Stimulated activated naive CD8-positive, alpha-beta T cell treated with anti-CD3 and anti-CD28 coated beads, Interleukin-15, Interleukin-2, amounts not matched to agents 100 ng/mL and 50 ng/mL, for 24 hours (primary cell): ENCODE data around the gene TRANK1.
"Not testable (repeated sequence)": the region's sequence is repeated elsewhere in the genome, so short reads cannot be mapped to it uniquely, and the experiment has no call there.

Source experiments
- H3K27ac Mint-ChIP-seq: one replicate; pipeline ENCODE4 v1.8.0; 2021; ENCODE audit warnings: mild to moderate bottlenecking, mixed read lengths
- H3K27me3 Mint-ChIP-seq: one replicate; pipeline ENCODE4 v1.8.0; 2021; ENCODE audit warnings: mixed read lengths
- H3K36me3 Mint-ChIP-seq: one replicate; pipeline ENCODE4 v1.8.0; 2021; ENCODE audit warnings: low read depth, mixed read lengths
- H3K4me1 Mint-ChIP-seq: one replicate; pipeline ENCODE4 v1.8.0; 2021; ENCODE audit warnings: low read depth, mixed read lengths
- H3K4me3 Mint-ChIP-seq: one replicate; pipeline ENCODE4 v1.8.0; 2021; ENCODE audit warnings: mild to moderate bottlenecking, mixed read lengths
- H3K9me3 Mint-ChIP-seq: one replicate; pipeline ENCODE4 v1.8.0; 2021; ENCODE audit warnings: mixed read lengths

TRANK1 gene

DNA sequence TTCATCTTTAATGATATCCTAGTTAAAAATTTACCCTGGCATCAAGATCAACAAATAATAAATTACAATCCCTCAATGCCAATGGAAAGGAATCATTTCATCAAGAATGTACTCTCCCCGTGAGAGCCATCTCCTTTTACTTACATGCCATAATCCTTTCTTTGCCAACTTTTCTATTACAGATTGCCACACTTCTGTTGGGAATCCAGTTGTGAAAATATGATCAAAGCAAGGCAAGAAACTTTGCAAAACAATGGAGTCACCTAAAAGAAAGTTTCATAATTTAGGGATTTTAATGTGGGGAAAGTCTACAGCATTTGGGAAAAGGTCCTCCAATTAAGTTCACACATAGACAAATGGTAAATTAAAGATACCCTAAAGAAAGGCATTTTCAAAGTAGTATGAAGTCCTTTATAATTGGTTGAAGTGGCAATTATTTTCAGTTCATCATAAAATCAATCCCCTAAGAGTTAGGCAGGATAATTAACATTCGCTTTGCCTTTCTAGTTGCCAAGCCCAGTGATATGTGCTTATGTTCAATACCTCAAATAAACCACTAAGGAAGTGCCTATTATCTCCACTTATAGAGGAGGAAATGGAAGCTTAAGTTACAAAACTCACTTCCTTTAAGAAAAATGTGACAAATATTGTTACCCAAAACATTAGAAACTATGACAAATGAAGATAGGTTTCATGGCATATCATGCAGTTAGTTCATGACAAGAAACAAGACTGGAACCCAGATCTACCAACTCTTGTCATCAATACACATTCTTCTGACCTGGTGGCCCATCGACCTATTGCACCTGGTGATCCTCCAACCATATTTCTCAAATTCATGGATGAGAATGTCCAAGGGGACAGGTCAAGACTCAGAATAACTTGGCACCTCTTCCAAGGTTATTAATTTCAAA, 49.1 kb downstream of the TRANK1 start:
- Mint-ChIP-seq H3K4me3 (no peak overlapping the region), H3K36me3 (peaks cover 51% of the 10 kb centered on the region), H3K27ac (peak overlapping the region; percentile 56), H3K27me3 (no peaks in the 10 kb centered on the region), H3K4me1 (peaks cover 74% of the 10 kb centered on the region), H3K9me3 (no peaks in the 10 kb centered on the region)

DNA sequence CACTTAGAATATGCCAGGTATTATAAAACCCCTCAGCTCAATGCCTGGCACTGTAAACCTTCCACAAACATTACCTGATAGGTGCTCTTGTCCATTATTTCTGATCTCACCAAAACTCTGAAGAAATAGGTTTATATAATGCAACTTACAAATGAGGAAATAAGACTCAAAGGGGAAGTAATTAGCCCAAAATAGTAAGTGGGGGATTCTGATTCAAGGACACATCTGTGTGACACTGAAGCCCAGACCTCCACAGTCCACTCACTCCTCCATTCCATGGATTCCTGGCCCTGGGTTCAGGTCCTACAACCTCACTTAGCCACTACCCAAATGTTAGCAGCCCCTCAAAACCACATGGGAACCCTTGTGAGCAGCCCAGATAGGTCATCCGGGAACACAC, 49.9 kb downstream of the TRANK1 start:
- Mint-ChIP-seq H3K4me1 (peaks cover 66% of the 10 kb centered on the region), H3K4me3 (no peak overlapping the region), H3K27me3 (no peaks in the 10 kb centered on the region), H3K36me3 (peaks cover 56% of the 10 kb centered on the region), H3K9me3 (no peaks in the 10 kb centered on the region), H3K27ac (no peak overlapping the region)

- peaks cover 57% of the 10 kb centered on the region for H3K36me3 Mint-ChIP-seq
- H3K27me3 Mint-ChIP-seq, result no peaks in the 10 kb centered on the region
- H3K4me1 Mint-ChIP-seq, result peaks cover 60% of the 10 kb centered on the region
- H3K4me3 Mint-ChIP-seq, result no peak overlapping the region
- H3K27ac Mint-ChIP-seq, result peak overlapping the region; percentile 55
- H3K9me3 Mint-ChIP-seq, result no peaks in the 10 kb centered on the region
These were observed 51.0 kb downstream of the TRANK1 start for GRCh38 chr3:36893826-36894225.

GRCh38 chr3:36893137-36893557, 51.7 kb downstream of the TRANK1 start:
- Mint-ChIP-seq H3K9me3 (no peaks in the 10 kb centered on the region), H3K27ac (peak overlapping the region; percentile 55), H3K4me3 (no peak overlapping the region), H3K4me1 (peaks cover 60% of the 10 kb centered on the region), H3K36me3 (peaks cover 53% of the 10 kb centered on the region), H3K27me3 (no peaks in the 10 kb centered on the region)

- H3K27ac Mint-ChIP-seq, result peak overlapping the region; percentile 79
- no peak overlapping the region for H3K4me3 Mint-ChIP-seq
- peaks cover 59% of the 10 kb centered on the region for H3K4me1 Mint-ChIP-seq
- peaks cover 49% of the 10 kb centered on the region for H3K36me3 Mint-ChIP-seq
- H3K9me3 Mint-ChIP-seq, result no peaks in the 10 kb centered on the region
- H3K27me3 Mint-ChIP-seq, result no peaks in the 10 kb centered on the region
These were observed 52.3 kb downstream of the TRANK1 start for GRCh38 chr3:36892457-36893136.

DNA sequence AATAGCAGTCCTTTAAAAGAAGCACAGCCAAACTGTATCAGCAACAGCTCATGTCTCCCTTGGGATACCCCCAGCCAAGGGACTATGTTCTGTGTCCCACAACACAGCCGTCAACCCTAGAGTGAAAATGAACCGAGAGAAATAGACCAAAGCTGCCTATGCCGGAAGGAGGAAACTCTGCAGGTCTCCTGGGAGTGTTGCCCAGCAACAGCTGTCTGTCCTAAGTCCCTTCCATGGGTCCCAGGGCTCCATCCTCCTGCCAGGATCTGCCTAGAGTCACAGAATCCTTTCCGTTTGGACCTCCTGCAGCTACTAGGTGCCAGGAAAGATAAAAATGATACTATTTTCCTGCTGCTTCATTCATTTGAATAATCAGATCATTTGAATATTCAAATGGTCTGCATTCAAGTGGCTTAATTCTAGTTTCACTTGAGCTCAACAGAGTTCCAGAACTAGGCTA, 53.1 kb downstream of the TRANK1 start:
- Mint-ChIP-seq H3K4me1 (peaks cover 52% of the 10 kb centered on the region), H3K27ac (peak overlapping the region; percentile 79), H3K36me3 (peaks cover 45% of the 10 kb centered on the region), H3K27me3 (no peaks in the 10 kb centered on the region), H3K9me3 (no peaks in the 10 kb centered on the region), H3K4me3 (no peak overlapping the region)

DNA sequence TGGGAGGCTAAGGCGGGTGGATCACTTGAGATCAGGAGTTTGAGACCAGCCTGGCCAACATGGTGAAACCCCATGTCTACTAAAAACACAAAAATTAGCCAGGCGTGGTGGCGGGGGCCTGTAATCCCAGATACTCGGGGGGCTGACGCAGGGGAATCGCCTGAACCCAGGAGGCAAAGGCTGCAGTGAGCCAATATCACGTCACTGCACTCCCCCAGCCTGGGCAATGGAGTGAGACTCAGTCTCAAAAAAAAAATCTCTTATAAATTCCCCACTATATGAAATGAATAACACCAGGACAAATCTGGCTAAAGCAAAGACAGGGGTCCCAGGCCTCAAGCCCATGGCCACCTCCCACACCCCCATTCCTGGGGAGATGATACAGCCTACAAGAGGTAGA, 53.8 kb downstream of the TRANK1 start:
- Mint-ChIP-seq H3K4me1 (peaks cover 49% of the 10 kb centered on the region), H3K27ac (peak overlapping the region; percentile 63), H3K36me3 (peaks cover 45% of the 10 kb centered on the region)
- H3K4me3 Mint-ChIP-seq, H3K27me3 Mint-ChIP-seq, H3K9me3 Mint-ChIP-seq: not testable (repeated sequence)

DNA sequence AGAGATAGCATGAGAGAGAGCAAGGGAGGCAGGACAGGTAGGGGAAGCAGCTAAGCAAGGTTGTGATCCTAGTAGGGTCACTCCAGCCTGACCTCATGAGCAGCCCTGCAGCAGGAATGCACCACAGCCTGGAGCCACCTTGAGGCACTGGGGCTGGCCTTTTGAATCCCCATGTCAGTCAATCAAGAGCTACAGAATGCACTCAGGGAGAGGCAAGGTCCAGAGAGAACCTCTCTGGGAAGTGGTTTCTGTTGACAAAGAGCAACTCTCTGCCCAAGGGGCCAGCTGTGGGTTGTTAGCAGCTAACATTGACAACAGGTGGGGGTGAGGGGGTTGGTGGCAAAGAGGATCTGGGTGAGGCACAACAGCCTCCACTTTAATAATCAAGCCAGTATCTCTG, 54.6 kb downstream of the TRANK1 start:
- H3K36me3 Mint-ChIP-seq, result peaks cover 46% of the 10 kb centered on the region
- peak overlapping the region; percentile 63 for H3K27ac Mint-ChIP-seq
- no peaks in the 10 kb centered on the region for H3K9me3 Mint-ChIP-seq
- peaks cover 40% of the 10 kb centered on the region for H3K4me1 Mint-ChIP-seq
- H3K4me3 Mint-ChIP-seq, result no peak overlapping the region
- H3K27me3 Mint-ChIP-seq, result no peaks in the 10 kb centered on the region

DNA sequence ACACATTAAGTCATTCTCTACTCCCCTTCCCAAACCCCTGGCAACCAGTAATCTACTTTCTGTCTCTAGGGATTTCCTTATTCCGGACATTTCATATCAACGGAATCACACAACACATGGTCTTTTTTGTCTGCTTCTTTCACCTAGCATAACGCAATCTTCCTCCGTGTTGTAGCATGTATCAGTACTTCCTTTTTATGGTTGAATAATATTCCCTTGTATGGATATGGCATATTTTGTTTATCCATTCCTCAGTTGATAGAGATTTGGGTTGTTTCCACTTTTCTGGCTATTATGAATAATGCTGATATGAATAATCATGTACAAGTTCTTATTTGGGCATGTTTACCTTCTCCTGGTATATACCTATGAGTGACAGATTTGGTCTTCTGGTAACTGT, 63.1 kb downstream of the TRANK1 start:
- Mint-ChIP-seq H3K4me3 (no peak overlapping the region), H3K36me3 (peaks cover 15% of the 10 kb centered on the region), H3K4me1 (peaks cover 40% of the 10 kb centered on the region), H3K27ac (peak overlapping the region; percentile 16), H3K9me3 (no peaks in the 10 kb centered on the region), H3K27me3 (no peaks in the 10 kb centered on the region)

- peaks cover 57% of the 10 kb centered on the region for H3K4me1 Mint-ChIP-seq
- not testable (repeated sequence) for H3K27ac Mint-ChIP-seq, H3K9me3 Mint-ChIP-seq, H3K27me3 Mint-ChIP-seq, H3K4me3 Mint-ChIP-seq
- peaks cover 11% of the 10 kb centered on the region for H3K36me3 Mint-ChIP-seq
These were observed 65.0 kb downstream of the TRANK1 start for GRCh38 chr3:36879842-36880241.

- Mint-ChIP-seq H3K27me3 (no peaks in the 10 kb centered on the region), H3K4me1 (peaks cover 59% of the 10 kb centered on the region), H3K4me3 (no peak overlapping the region), H3K36me3 (peaks cover 11% of the 10 kb centered on the region), H3K9me3 (no peaks in the 10 kb centered on the region), H3K27ac (no peak overlapping the region)
These were observed 66.7 kb downstream of the TRANK1 start for GRCh38 chr3:36877930-36878685.

GRCh38 chr3:36876181-36876936, 68.5 kb downstream of the TRANK1 start:
- H3K9me3 Mint-ChIP-seq, result no peaks in the 10 kb centered on the region
- peaks cover 14% of the 10 kb centered on the region for H3K36me3 Mint-ChIP-seq
- peaks cover 51% of the 10 kb centered on the region for H3K4me1 Mint-ChIP-seq
- H3K4me3 Mint-ChIP-seq, result peak overlapping the region; percentile 73
- H3K27ac Mint-ChIP-seq, result peak overlapping the region; percentile 74
- H3K27me3 Mint-ChIP-seq, result no peaks in the 10 kb centered on the region

- Mint-ChIP-seq H3K27me3 (no peaks in the 10 kb centered on the region), H3K4me3 (no peak overlapping the region), H3K4me1 (peaks cover 47% of the 10 kb centered on the region), H3K36me3 (peaks cover 11% of the 10 kb centered on the region), H3K27ac (no peak overlapping the region), H3K9me3 (no peaks in the 10 kb centered on the region)
These were observed 69.5 kb downstream of the TRANK1 start for GRCh38 chr3:36875397-36875796.

GRCh38 chr3:36874424-36874823, 70.4 kb downstream of the TRANK1 start:
- Mint-ChIP-seq H3K36me3 (peaks cover 10% of the 10 kb centered on the region), H3K4me1 (peaks cover 43% of the 10 kb centered on the region), H3K4me3 (no peak overlapping the region), H3K27me3 (no peaks in the 10 kb centered on the region), H3K9me3 (no peaks in the 10 kb centered on the region), H3K27ac (no peak overlapping the region)
